Esophagus muscularis mucosa (tissue), 4 donors: Measurements from ENCODE around the gene LMF1.
"Not testable (repeated sequence)": the region's sequence is repeated elsewhere in the genome, so short reads cannot be mapped to it uniquely, and the experiment has no call there.

ENCODE experiments used
- CTCF ChIP-seq, 3 experiments: fragments of 200-600 bp in 2 of 3; fragments of 450-650 bp in 1 of 3; sonication (generic) in 2 of 3; IDR thresholded peaks; one replicate each; pipeline ENCODE4 v1.5.1; 2017 to 2019; ENCODE audit warnings: antibody characterized with exemption in 3 of 3, mild to moderate bottlenecking in 2 of 3, moderate library complexity in 1 of 3
- EP300 ChIP-seq: sonication (generic); formaldehyde crosslinking; IDR thresholded peaks from one replicate; pipeline ENCODE4 v1.6.1; 2017; ENCODE audit warnings: antibody characterized with exemption
- POLR2A ChIP-seq: fragments of 450-650 bp; IDR thresholded peaks from one replicate; pipeline ENCODE4 v1.6.1; 2017; ENCODE audit warnings: antibody characterized with exemption, moderate library complexity, mild to moderate bottlenecking, low read depth
- POLR2AphosphoS5 ChIP-seq, 2 donors: sonication (generic); formaldehyde crosslinking; IDR thresholded peaks; one replicate each; pipeline ENCODE4 v1.6.1; 2017; ENCODE audit warnings: antibody characterized with exemption in 2 of 2

GRCh38 chr16:950733-951573, 19.8 kb downstream of the LMF1 start:
- TF ChIP-seq CTCF (IDR thresholded peaks at IDR 0.05); POLR2A; POLR2AphosphoS5 (IDR thresholded peaks at IDR 0.05); EP300: not testable (repeated sequence)
